GM18502 (cell line): ENCODE results near the gene ABCA2.
A peak's percentile ranks its signal among the peaks of the same experiment; 100 is the strongest.

Experiments used
- ATAC-seq: cut with Tn5 transposase; IDR thresholded peaks from one replicate; pipeline ENCODE4 v1.9.1; 2021; ENCODE audit warnings: mild to moderate bottlenecking; ENCODE audit not compliant: unreplicated experiment, poor library complexity

ABCA2 gene

DNA sequence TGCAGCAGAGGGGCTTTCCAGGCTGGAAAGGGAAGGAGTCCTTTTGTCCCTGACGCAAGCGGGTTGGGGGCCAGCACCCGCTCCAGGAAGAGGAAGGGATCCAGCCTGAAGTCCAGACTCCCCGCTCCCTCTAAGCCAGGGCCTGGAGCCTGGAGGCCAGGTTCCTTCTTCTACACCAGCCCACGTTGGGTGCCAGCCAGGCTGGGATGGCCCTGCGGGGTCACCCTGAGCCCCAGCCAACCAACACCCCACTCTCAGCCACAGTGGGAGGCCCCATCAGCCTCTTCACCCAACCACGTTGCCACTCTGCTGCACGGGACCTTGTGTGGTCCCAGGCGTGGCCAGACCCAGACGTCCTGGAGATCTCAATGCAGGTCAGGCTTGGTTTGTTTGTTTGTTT is 4.8 kb upstream of the ABCA2 start:
- ATAC-seq, result no peak

DNA sequence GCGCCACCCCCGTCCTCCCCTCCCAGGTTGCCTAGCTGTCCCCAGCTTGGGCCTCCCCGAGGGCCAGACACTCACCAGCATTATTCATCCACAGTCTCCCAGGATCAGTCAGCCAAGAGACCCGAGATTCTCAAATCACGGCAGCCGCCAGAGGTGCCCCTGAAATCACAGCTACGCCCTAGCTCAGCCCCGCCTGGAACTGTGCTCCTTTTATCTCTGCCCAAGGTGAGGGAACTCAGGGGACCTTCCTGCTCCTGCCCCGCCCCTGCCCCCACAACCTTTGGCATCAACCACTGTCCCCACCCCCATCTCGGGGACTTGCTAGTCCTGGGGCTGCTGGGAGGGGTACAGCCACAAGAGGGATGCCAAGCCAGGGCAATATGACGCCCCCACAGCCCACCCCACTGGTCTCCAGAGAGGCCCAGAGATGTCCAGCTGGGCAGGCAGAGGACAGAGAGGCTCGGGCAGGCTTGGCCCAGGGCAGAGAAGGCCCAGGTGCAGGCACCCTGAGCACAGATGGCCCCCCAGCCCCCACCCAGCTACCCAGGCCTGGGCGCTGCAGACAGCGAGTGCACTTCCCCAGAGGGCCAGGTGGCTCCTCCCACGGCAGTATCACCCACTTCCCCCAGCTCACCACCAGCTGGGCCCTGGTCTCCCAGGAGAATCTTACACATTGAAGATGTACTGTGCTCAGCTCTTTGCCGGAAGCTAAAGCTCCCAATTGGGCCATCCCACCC is 4.0 kb upstream of the ABCA2 start, which contains the start of gene FUT7:
Gene FUT7 (minus strand): TSS at position 185 of the 737 bp plus-strand sequence. CDS start 97 bp downstream, at position 88.
- ATAC-seq, result no peak

- no peak for ATAC-seq
These were observed 2.8 kb upstream of the ABCA2 start for GRCh38 chr9:137030538-137031527.

DNA sequence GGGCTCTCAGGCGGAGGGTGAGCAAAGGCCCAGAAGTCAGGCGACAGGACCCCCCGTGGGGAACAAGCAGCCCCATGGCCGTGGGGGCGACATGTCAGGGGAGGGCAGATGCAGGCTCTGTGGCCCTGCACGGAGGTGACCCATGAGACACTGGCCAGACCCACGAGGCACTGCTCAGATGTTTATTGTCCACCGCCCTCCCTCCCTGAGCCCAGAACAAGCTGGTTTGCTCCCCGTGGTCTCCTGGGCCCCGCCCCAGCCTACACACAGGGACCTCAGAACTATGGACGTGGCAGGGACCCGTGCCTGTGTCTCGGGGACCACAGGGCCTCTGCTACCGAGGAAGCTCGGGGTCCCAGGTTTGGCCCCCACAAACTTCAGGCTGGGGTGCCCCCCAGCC is 2.0 kb upstream of the ABCA2 start:
- ATAC-seq, result no peak

GRCh38 chr9:137029058-137029936 is 1.3 kb upstream of the ABCA2 start:
- ATAC-seq, result no peak

DNA sequence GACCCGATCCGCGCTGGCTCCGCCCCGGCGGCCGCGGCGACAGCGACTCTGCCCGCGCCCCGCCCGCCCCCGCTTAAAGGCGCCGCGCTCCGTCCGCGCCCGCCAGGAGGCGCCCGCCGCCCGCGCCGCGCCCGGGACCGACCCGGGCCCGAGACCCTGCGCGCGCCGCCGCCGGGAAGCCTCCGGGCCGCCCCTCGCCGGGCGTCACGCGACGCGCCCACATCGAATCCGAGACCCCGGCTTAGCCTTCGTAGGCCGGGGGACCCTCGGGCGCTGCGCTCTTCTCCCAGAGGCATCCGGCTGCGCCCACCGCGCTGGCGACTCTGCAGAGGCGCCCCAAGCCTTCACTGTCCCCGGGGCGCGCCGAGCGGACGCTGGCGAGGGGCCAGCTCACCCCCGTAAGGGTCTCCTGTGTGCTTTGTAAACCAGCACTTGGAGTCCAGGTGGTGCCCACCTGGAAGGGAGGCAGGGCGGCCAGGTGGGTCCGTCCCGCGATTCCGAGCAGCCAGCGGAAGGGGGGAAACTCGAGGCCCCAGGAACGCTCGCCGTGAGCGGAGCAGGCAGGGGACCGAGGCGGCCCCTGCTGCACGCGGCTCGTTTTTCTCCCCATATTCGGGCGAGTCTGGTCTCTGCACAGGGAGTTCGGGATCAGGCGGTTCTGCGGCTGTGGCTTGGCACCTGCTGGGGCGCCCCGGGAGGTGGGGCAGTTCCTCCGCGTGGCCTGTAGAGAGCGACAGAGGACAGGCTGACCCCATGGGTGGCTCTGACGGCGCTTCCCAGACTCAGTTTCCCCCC is 423 bp upstream of the ABCA2 start:
- ATAC-seq, result peak; percentile 44

DNA sequence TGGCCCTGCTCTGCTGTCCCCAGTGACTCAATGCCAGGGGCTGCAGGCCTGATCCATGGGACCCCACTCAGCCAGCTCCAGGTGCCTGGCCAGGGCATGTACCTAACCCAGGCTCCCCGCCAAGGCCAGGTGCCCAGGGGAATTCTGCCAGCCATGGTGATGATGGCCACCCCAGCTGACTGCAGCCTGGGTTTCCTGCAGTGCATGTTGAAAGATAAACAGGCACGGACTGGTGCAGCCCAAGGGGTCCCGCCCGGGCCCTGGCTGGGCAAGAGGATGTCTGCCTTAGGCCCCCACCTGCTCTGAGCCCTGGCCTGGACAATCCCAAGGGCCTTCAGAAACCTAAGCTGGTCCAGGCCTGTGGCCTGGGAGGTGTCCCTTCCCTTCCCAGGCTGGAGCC is 1.2 kb downstream of the ABCA2 start:
- ATAC-seq, result no peak

- ATAC-seq, result no peak
These were observed 1.7 kb downstream of the ABCA2 start for GRCh38 chr9:137026384-137026783.

DNA sequence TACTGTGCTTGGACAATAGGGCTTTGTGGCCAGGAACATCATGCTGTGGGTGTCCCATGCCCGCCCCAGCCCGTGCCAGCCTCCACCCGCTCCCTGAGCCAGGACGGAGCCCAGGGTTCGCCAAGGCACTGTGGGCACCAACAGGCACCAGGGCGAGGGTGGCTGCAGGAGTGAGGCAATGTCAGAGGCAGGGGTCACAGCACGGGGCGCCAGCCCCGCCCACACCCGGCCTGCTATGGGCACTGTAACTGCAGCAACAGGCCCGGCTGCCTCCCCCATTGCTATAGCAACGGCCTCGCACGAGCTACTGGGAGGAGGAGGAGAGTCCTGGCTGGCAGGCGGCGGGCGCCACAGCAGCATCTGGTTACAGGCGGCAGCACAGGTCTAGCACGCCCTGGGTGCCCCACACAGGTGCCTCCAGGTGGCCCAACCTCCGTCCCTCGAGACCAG is 2.5 kb downstream of the ABCA2 start:
- no peak for ATAC-seq

DNA sequence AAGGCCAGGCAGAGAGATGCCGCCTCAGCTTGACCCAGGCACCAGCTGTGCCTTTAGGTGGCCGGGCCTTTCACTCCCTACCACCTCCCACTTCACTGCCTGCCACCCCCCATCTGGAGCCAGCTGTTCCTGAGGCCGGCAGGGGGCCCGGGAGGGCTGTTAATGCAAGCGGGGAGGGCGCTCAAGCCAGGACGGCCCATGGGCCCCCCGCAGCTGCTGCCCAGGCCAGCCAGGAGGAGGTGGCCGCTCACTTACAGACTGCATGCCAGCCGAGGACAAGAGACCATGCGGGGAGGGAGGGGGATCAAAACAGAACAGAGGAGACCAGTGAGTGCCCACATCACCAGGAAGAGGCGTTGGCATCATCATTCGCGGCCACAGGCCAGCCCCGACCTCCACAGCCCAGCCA is 4.5 kb downstream of the ABCA2 start:
- no peak for ATAC-seq

- ATAC-seq, result no peak
These were observed 4.9 kb downstream of the ABCA2 start for GRCh38 chr9:137023157-137023556.

- ATAC-seq, result no peak
These were observed 5.4 kb downstream of the ABCA2 start for GRCh38 chr9:137022662-137023008.

DNA sequence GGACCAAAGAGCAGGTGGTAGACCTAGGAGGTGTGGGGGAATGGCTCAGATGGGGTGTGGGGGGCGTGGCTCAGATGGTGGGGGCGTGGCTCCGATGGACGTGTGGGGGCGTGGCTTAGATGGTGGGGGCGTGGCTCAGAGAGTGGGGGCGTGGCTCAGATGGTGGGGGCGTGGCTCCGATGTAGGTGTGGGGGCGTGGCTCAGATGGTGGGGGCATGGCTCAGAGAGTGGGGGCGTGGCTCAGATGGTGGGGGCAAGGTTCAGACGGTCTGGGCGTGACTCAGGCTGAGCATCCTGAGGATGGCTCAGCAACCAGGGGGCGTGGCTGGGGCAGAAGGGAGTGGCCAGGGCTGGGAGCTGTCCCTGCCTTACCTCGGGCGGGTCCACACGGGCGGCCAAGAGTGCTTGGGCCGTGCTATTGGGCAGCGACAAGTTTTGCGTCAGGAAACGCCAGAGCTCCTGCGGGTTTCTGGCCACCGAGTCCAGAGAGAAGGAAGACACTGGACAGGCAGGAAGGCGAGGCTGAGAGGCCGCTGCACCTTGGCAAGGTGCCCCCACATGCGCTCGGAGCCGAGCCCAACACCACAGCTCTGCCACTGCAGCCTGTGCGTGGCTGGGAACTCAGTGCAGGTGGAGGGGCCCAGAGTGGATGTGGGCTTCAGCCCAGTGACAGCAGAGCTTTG is 5.9 kb downstream of the ABCA2 start:
- ATAC-seq, result no peak

DNA sequence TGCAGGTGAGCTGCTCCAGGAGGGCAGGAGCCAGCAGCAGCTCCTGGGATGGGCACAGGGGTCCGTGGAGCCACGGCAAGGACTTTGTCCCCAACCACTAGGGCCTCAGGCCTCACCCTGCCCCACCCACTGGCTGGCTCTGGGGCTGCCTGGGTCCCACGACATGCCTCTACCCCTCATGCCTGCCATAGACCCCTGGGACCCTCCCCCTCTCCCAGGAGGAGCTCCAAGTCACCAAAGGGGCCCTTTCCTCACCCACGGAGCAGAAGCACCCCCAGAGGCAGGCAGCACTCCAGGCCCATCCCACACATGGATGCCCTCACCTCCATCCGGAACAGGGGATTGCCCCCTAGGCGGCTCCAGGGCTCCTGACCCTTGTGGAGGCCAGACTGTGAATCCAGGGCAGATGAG is 6.5 kb downstream of the ABCA2 start:
- no peak for ATAC-seq

- ATAC-seq, result no peak
These were observed 7.1 kb downstream of the ABCA2 start for GRCh38 chr9:137020771-137021567.

- no peak for ATAC-seq
These were observed 8.0 kb downstream of the ABCA2 start for GRCh38 chr9:137019891-137020683.

GRCh38 chr9:137018761-137019559 is 9.1 kb downstream of the ABCA2 start:
- no peak for ATAC-seq
